GM12878 (cell line): ENCODE results near the gene ACSM4. TPM values are rescaled to one million over a fixed set of nuclear protein-coding genes. Genes with fewer than 3 reads are reported as not detected.

Experiments
- ATF7 ChIP-seq: fragments of 450-650 bp; IDR thresholded peaks from 2 replicates; pipeline ENCODE4 v1.6.1; 2016; ENCODE audit warnings: low read depth, mild to moderate bottlenecking
- CHD4 ChIP-seq: fragments of 200-600 bp; sonication (generic); IDR thresholded peaks from 2 replicates; pipeline ENCODE4 v1.6.1; 2016; ENCODE audit warnings: mild to moderate bottlenecking
- ETV6 ChIP-seq, 2 experiments: fragments of 450-650 bp in 1 of 2; IDR thresholded peaks in 1 of 2; conservative IDR thresholded peaks in 1 of 2; 2 replicates each; pipeline ENCODE4 v1.6.1; 2014; ENCODE audit warnings: antibody characterized with exemption in 1 of 2, borderline replicate concordance in 1 of 2, low read depth in 1 of 2, mild to moderate bottlenecking in 1 of 2, moderate library complexity in 1 of 2
- JUND ChIP-seq: IDR thresholded peaks from 2 replicates; pipeline ENCODE4 v1.6.1; 2012; ENCODE audit warnings: low read depth, mild to moderate bottlenecking, low read length, improper control_type of control experiment, moderate library complexity
- POLR2A ChIP-seq: IDR thresholded peaks from 2 replicates; pipeline ENCODE4 v1.6.1; 2011; ENCODE audit warnings: low read depth, mild to moderate bottlenecking, low read length
- SKIL ChIP-seq: fragments of 450-650 bp; IDR thresholded peaks from 2 replicates; pipeline ENCODE4 v1.6.1; 2017; ENCODE audit warnings: mild to moderate bottlenecking, low read depth, inconsistent platforms; ENCODE audit not compliant: poor library complexity, severe bottlenecking
- SPI1 ChIP-seq: IDR thresholded peaks from 2 replicates; pipeline ENCODE4 v1.6.1; 2011; ENCODE audit warnings: low read depth, mild to moderate bottlenecking, low read length, moderate library complexity, borderline replicate concordance; ENCODE audit not compliant: insufficient read depth
- ZBTB11 ChIP-seq: fragments of 450-650 bp; formaldehyde crosslinking; IDR thresholded peaks from 2 replicates; pipeline ENCODE4 v1.5.0; 2022; ENCODE audit warnings: mild to moderate bottlenecking, missing genetic modification characterization
- ZNF207 ChIP-seq: fragments of 450-650 bp; IDR thresholded peaks from 2 replicates; pipeline ENCODE4 v1.6.1; 2014; ENCODE audit warnings: antibody characterized with exemption, mild to moderate bottlenecking, borderline replicate concordance
- ZZZ3 ChIP-seq: IDR thresholded peaks from 2 replicates; pipeline ENCODE4 v1.6.1; 2011; ENCODE audit warnings: low read depth; ENCODE audit not compliant: control insufficient read depth, insufficient read length
- polyA plus RNA-seq, 11 experiments: library from polyadenylated mRNA; depleted of rRNA in 4 of 11; unstranded in 6 of 11; stranded (reverse) in 5 of 11; fragments of >200 nt; fragmentation: Nextera tagmentation in 4 of 11; fragmentation: Illumina TruSeq in 1 of 11; extraction: Ambion mirVana in 4 of 11; extraction: Trizol in 1 of 11; gene quantifications; 1 replicate in 1 of 11; 2 replicates in 10 of 11; pipeline versions ENCODE4 v1.2.1 to v1.2.3, GENCODE V29; 2011 to 2016; ENCODE audit warnings: inconsistent platforms in 2 of 11, missing spikeins in 2 of 11, low read depth in 1 of 11
- total RNA-seq, 4 experiments: library from RNA; depleted of rRNA in 3 of 4; stranded (reverse); fragments of >200 nt in 3 of 4; fragmentation: Illumina TruSeq in 1 of 4; extraction: Trizol in 1 of 4; gene quantifications; 2 replicates each; pipeline versions ENCODE4 v1.2.1 to v1.2.3, GENCODE V29; 2013 to 2021
- TF ChIP-seq, protein P1 (sequence below): fragments of 450-650 bp; IDR thresholded peaks from 2 replicates; pipeline ENCODE4 v1.6.1; 2017; ENCODE audit warnings: mild to moderate bottlenecking, moderate library complexity

ACSM4 gene
- total and polyA plus RNA-seq, 10 of the 15 experiments (the other 5 are each of a cell fraction or from before 2014, with no cell fraction given): not detected

DNA sequence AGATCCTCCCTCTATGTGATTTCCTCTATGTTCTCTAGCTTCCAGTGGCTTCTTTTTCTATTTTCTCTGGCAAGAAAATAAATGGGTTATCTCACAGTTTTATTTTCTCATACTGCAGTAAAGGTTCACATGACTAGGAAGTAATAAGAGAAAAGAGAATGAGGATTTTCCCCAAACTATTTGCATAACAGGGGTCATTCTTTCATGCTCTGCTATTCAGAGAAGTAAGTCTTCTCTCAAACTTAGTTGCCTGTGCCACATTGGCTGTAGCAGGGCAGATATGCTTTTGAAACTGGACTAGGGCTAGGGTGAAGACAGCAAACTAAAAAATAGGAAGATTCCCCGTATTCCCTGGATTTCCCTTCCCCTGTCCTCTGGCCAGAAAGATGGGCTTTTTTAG lies 57.4 kb downstream of the ACSM4 start (continued):
- TF ChIP-seq ZBTB11 (no peak), SKIL (no peak), SPI1 (no peak), ATF7 (no peak), ETV6 (conservative IDR thresholded peaks at IDR 0.05 in 1 of 2, IDR thresholded peaks at IDR 0.05 in 1 of 2; ENCODE audit: borderline replicate concordance in 1 of 2, low read depth in 1 of 2) (no peak), POLR2A (no peak), ZZZ3 (no peak), CHD4 (no peak), ZNF207 (no peak), JUND (no peak)
- TF ChIP-seq, protein P1, sequence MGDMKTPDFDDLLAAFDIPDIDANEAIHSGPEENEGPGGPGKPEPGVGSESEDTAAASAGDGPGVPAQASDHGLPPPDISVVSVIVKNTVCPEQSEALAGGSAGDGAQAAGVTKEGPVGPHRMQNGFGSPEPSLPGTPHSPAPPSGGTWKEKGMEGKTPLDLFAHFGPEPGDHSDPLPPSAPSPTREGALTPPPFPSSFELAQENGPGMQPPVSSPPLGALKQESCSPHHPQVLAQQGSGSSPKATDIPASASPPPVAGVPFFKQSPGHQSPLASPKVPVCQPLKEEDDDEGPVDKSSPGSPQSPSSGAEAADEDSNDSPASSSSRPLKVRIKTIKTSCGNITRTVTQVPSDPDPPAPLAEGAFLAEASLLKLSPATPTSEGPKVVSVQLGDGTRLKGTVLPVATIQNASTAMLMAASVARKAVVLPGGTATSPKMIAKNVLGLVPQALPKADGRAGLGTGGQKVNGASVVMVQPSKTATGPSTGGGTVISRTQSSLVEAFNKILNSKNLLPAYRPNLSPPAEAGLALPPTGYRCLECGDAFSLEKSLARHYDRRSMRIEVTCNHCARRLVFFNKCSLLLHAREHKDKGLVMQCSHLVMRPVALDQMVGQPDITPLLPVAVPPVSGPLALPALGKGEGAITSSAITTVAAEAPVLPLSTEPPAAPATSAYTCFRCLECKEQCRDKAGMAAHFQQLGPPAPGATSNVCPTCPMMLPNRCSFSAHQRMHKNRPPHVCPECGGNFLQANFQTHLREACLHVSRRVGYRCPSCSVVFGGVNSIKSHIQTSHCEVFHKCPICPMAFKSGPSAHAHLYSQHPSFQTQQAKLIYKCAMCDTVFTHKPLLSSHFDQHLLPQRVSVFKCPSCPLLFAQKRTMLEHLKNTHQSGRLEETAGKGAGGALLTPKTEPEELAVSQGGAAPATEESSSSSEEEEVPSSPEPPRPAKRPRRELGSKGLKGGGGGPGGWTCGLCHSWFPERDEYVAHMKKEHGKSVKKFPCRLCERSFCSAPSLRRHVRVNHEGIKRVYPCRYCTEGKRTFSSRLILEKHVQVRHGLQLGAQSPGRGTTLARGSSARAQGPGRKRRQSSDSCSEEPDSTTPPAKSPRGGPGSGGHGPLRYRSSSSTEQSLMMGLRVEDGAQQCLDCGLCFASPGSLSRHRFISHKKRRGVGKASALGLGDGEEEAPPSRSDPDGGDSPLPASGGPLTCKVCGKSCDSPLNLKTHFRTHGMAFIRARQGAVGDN: no peak
